T-helper 17 cell (primary cell): ENCODE measurements around the gene LIPM. TPM values are rescaled to one million over a fixed set of nuclear protein-coding genes. Genes with fewer than 3 reads are reported as not detected.
A peak's percentile ranks its signal among the peaks of the same experiment; 100 is the strongest.

Source experiments
- ATAC-seq: fragments of 150-1000 bp; cut with Tn5 transposase; 2 replicates; pipeline ENCODE4 v1.10.0; 2021; ENCODE audit warnings: mild to moderate bottlenecking, moderate library complexity
- DNase-seq, 3 donors: peaks; one replicate each; pipeline versions ENCODE4 v3.0.0 to v3.0.0-alpha.2; 2020 to 2021
- H3K9me3 ChIP-seq: one replicate; pipeline ENCODE4 v1.7.0; 2013; ENCODE audit warnings: low read length, mild to moderate bottlenecking; ENCODE audit not compliant: control insufficient read depth, poor library complexity, severe bottlenecking
- H3K27ac Mint-ChIP-seq: one replicate; pipeline ENCODE4 v1.8.0; 2022; ENCODE audit warnings: mild to moderate bottlenecking, moderate library complexity, mixed read lengths
- H3K27me3 Mint-ChIP-seq: one replicate; pipeline ENCODE4 v1.8.0; 2022; ENCODE audit warnings: mixed read lengths
- H3K36me3 Mint-ChIP-seq: one replicate; pipeline ENCODE4 v1.8.0; 2022; ENCODE audit warnings: low read depth, mixed read lengths
- H3K4me1 Mint-ChIP-seq: one replicate; pipeline ENCODE4 v1.8.0; 2022; ENCODE audit warnings: mild to moderate bottlenecking, mixed read lengths
- H3K4me3 Mint-ChIP-seq: one replicate; pipeline ENCODE4 v1.8.0; 2022; ENCODE audit warnings: mild to moderate bottlenecking, moderate library complexity, mixed read lengths
- total RNA-seq, 4 donors: library from RNA in 2 of 4; stranded (reverse) in 2 of 4; gene quantifications; one replicate each; pipeline ENCODE4 v1.2.3 and lab custom pipeline; 2022 to 2026

Gene LIPM
- total RNA-seq, 2 donors from 2014 or later: not detected

DNA sequence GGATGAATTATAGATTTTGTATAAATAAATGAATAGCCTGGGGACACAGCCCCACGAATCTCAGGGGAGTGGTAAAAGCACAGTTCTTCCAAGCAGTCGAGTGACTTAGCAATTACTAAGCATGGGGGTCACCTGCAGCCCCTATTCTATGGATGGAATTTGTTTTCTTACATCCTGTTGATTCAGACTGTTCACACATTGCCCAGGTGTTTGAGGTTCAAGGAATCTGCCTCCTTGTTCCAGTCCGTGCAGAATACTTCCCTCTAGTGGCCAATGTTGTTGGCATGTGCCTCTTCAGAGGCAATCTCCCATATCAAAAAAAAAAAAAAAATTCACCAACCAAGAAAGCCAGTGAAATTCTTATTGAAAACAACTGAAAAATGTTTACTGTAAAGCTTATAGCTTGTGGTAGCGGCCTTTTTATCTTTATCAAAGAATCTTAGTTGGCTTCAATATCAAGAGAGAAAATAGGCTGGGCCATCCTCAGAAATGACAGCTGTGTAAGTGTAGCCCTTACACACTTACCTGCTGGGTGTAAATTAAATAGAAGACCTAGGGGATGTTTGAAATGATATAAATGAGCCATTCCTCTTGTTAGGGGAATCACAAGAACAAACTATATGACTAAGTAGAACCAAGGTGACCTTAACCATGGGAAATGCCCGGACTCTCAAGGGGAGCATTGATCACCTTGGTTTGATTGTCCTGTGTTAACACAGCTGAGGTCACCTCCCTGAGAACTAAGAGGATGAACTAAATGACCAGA lies 7.8 kb downstream of the LIPM start:
- peak overlapping the region; percentile 21 for H3K27ac Mint-ChIP-seq
- no peaks in the 10 kb centered on the region for H3K27me3 Mint-ChIP-seq
- H3K36me3 Mint-ChIP-seq: no peaks in the 10 kb centered on the region
- peaks cover 16% of the 10 kb centered on the region for H3K4me1 Mint-ChIP-seq
- H3K4me3 Mint-ChIP-seq: no peak overlapping the region
- H3K9me3 ChIP-seq: no peaks in the 10 kb centered on the region
- peak; percentile 86 for ATAC-seq
- no peak for DNase-seq

DNA sequence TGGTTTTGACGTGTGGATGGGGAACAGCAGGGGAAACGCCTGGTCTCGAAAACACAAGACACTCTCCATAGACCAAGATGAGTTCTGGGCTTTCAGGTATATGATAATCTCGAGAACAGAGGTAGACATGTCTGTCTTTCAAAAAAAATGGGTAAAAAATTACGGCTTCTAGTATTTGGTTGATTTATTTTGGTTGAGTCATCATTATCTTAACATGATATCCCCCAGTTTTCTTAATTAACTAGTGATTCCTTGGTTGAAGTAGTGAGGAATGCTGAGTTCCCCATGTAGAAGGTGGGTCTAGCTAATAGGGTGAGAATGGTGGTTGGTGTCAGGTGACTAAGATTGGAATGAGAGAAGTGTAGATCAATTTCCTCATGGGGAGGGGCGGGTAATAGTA lies 10.7 kb downstream of the LIPM start:
- Mint-ChIP-seq H3K27me3 (no peaks in the 10 kb centered on the region), H3K4me3 (no peak overlapping the region), H3K4me1 (peaks cover 18% of the 10 kb centered on the region), H3K27ac (no peak overlapping the region), H3K36me3 (no peaks in the 10 kb centered on the region)
- H3K9me3 ChIP-seq: no peaks in the 10 kb centered on the region
- DNase-seq (no peak), ATAC-seq (no peak)

DNA sequence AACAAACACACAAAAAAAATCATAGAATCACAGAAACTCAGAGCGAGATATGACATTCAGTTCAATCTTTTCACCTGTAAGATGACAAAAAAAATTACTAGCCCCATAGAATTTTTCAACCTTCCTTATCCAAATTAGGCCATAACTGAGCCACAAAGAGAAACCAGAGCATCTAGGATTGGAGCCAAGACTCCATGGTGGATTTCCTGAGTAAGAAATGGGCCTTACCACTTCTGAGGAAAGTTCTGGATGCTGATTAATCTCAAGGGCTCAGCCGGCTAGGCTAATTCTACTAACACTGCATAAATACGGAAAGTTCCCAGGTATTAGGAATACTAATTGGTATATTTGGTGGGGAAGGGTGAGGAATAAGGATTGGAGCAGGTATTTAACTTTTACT lies 16.8 kb downstream of the LIPM start:
- peak overlapping the region; percentile 87 for H3K27ac Mint-ChIP-seq
- peaks cover 31% of the 10 kb centered on the region for H3K4me1 Mint-ChIP-seq
- DNase-seq (no peak), ATAC-seq (no peak)
- no peaks in the 10 kb centered on the region for H3K27me3 Mint-ChIP-seq
- H3K36me3 Mint-ChIP-seq: peaks cover 2% of the 10 kb centered on the region
- no peak overlapping the region for H3K4me3 Mint-ChIP-seq
- no peaks in the 10 kb centered on the region for H3K9me3 ChIP-seq

DNA sequence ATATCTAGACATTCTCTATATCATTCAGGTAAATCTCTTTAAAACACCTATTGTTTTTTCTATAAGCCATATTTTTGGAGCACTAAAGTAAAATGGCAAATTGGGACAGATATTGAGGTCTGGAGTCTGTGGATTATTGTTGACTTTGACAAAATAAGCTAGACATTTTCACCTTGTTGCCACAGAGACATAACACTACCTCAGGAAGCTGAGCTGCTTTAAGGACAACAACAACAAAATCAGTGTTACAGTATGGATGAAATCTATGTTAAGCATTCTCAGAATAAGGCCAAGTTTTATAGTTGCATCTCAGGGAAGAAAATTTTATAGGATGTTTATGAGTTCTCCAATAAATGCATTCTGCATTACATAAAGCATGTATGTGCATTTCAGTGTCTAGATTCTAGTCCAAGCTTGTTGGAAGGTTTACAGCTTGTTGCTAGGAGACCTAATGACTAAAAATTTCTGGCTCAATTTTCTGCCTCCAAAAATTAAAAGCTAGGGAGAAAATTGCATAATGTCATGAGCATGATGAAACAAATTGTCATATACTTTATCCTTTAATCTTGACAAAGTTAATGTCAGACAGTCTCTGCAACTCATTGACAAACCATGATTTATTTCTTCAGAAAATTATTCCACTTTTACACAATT lies 18.3 kb downstream of the LIPM start:
- peaks cover 29% of the 10 kb centered on the region for H3K4me1 Mint-ChIP-seq
- no peaks in the 10 kb centered on the region for H3K27me3 Mint-ChIP-seq
- DNase-seq: no peak
- ATAC-seq: peak; percentile 55
- peak overlapping the region; percentile 87 for H3K27ac Mint-ChIP-seq
- H3K9me3 ChIP-seq: no peaks in the 10 kb centered on the region
- H3K4me3 Mint-ChIP-seq: no peak overlapping the region
- H3K36me3 Mint-ChIP-seq: peaks cover 2% of the 10 kb centered on the region

DNA sequence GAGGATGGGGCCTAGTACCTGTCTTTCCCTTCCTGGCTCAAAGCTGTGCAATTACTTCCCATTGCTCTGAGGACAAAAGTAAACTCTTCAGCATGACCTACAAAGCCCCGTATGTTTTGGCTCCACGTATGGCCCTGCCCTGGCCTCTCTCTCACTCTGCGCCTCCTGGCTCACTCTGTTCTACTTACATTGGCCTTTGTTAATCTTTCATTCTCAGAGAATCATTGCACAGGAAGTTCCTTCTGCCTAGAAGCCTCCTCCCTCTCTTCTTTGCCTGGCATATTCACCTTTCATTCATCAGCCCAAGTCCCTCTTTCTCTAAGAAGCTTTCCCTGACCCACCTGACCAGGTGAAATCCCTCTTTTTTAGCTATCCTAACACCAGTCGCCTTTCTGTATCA lies 23.9 kb downstream of the LIPM start:
- H3K9me3 ChIP-seq: no peaks in the 10 kb centered on the region
- Mint-ChIP-seq H3K36me3 (no peaks in the 10 kb centered on the region), H3K27me3 (no peaks in the 10 kb centered on the region), H3K4me3 (peak overlapping the region; percentile 66), H3K4me1 (peaks cover 39% of the 10 kb centered on the region), H3K27ac (peak overlapping the region; percentile 95)
- no peak for DNase-seq
- ATAC-seq: no peak

DNA sequence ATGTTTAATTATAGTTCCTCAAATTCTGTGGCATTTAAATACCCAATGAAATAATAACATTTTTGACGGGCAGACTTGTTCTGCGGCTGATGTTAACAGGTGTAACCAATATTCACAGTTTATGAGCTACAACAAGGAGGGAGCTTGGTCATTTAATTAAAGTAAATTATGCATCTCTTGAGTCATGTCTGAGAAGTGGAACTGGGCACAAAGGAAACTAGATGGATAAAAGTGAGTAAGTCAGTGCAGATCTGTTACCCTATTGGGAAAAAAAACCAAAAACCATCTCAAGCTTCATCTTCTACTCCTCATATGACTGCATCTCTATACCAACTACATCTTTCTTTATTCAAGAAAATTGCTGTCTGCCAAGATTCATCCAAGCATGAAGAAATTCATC lies 25.1 kb downstream of the LIPM start:
- DNase-seq: no peak
- Mint-ChIP-seq H3K4me3 (no peak overlapping the region), H3K4me1 (peaks cover 42% of the 10 kb centered on the region), H3K27me3 (no peaks in the 10 kb centered on the region), H3K36me3 (no peaks in the 10 kb centered on the region), H3K27ac (peak overlapping the region; percentile 95)
- no peaks in the 10 kb centered on the region for H3K9me3 ChIP-seq
- ATAC-seq: no peak

DNA sequence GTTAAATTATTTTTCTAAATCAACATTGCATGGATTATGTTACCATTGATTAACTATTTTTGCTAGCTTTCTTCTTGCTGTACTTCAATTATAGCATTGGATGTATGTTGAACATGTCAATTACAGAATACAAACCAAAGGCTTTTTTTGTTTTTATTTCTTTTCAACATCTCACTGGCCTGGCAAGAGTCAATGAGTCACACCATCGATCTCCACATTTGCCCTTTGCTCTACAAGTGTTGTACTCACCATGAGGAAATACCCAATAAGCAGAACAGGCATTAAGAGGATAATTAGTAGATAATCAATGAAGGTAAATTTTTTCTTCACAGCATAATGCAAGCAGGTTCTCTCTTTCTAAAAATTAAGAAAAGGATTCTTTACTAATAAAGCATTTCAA lies 25.8 kb downstream of the LIPM start:
- Mint-ChIP-seq H3K4me1 (peaks cover 45% of the 10 kb centered on the region), H3K27me3 (no peaks in the 10 kb centered on the region), H3K4me3 (no peak overlapping the region), H3K27ac (no peak overlapping the region), H3K36me3 (no peaks in the 10 kb centered on the region)
- no peaks in the 10 kb centered on the region for H3K9me3 ChIP-seq
- no peak for DNase-seq
- no peak for ATAC-seq

DNA sequence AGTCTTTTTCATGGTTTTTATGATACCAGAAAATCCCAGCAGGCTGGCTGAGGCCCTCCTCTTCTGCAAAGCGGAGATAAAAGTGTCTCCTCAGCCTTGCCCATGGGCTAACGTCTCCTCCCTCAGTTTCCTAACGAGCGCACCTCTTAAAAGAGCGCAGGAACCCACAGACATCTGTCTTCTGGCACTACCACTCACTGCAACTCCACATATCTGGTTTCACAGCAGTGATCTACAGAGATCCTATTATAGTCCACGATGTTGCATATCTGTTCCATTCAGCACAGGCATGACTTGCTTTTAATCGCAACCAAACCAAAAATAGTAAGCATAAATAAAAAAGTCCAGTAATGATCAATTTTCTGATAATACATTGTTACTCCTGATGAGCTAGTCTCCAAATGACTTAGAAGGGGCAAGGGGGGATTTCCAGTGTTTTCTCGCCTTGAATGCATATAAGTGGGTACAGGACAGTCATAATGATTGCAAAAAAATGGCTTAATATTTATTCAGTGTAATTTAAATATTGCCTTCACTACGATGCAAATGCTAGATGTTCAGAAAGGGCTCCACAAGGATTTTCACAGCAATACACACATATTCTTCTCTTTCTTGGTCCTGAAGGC lies 28.2 kb downstream of the LIPM start:
- Mint-ChIP-seq H3K4me1 (peaks cover 39% of the 10 kb centered on the region), H3K36me3 (no peaks in the 10 kb centered on the region), H3K27ac (peak overlapping the region; percentile 66), H3K4me3 (no peak overlapping the region), H3K27me3 (no peaks in the 10 kb centered on the region)
- H3K9me3 ChIP-seq: no peaks in the 10 kb centered on the region
- ATAC-seq (no peak), DNase-seq (no peak)

DNA sequence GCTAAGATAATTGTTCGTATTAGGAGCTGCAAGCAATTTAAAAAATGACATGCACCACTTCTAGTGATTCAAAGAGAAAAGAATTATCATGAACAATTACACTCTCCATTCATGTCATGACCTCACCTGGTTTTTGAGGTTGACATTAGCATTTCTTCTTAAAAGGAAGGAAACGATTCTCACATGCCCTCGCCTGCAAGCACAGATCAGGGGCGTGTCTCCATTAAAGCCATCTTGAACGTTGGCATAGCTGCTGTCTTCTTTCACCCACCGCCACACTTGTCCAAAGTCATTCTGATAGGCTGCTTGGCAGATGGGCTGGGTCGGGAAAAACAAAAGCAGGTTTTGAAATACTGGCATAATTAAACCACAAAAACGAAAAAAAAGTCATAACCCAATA lies 29.2 kb downstream of the LIPM start:
- H3K27ac Mint-ChIP-seq: peak overlapping the region; percentile 66
- H3K4me3 Mint-ChIP-seq: no peak overlapping the region
- DNase-seq (peak in 1 of 3 donors; percentile 12), ATAC-seq (peak; percentile 78)
- no peaks in the 10 kb centered on the region for H3K36me3 Mint-ChIP-seq
- no peaks in the 10 kb centered on the region for H3K9me3 ChIP-seq
- H3K4me1 Mint-ChIP-seq: peaks cover 31% of the 10 kb centered on the region
- H3K27me3 Mint-ChIP-seq: no peaks in the 10 kb centered on the region

DNA sequence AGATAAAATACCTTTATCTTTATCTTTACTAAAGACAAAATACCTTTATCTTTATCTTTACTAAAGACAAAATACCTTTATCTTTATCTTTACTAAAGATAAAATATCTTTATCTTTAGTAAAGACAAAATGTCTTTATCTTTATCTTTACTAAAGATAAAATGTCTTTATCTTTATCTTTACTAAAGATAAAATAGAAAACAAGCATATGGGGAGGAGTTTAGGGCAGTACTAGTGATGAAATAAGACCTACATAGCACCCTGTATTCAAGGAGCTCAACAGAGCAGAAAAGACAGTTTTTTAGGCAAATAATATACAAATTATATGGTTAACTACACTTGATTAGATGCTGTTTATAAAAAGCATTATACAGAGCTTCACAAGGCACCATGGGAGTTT lies 29.8 kb downstream of the LIPM start:
- H3K27ac Mint-ChIP-seq: peak overlapping the region; percentile 47
- no peak overlapping the region for H3K4me3 Mint-ChIP-seq
- no peaks in the 10 kb centered on the region for H3K27me3 Mint-ChIP-seq
- no peak for DNase-seq
- no peaks in the 10 kb centered on the region for H3K9me3 ChIP-seq
- H3K36me3 Mint-ChIP-seq: no peaks in the 10 kb centered on the region
- no peak for ATAC-seq
- H3K4me1 Mint-ChIP-seq: peaks cover 26% of the 10 kb centered on the region

DNA sequence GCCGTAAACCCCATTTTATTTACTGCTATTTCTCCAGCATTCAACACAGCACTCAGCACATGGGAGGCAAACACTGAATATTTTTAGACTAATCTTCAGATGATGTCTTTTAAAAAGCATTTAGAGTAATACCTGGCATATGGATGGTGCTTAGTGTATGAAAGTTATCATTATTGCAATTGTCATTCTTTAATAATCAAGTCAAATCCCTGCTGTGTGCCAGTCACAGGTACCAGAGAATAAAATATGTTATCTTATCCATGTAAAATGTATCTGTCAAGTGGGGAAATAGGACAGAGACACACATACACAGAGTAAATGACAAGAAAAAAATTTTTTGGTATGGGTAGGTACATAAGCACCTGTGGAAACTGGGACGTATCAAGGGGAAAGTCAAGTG lies 30.6 kb downstream of the LIPM start:
- no peak for ATAC-seq
- H3K27ac Mint-ChIP-seq: peak overlapping the region; percentile 47
- peaks cover 23% of the 10 kb centered on the region for H3K4me1 Mint-ChIP-seq
- no peak for DNase-seq
- no peaks in the 10 kb centered on the region for H3K27me3 Mint-ChIP-seq
- H3K36me3 Mint-ChIP-seq: no peaks in the 10 kb centered on the region
- no peak overlapping the region for H3K4me3 Mint-ChIP-seq
- H3K9me3 ChIP-seq: no peaks in the 10 kb centered on the region

DNA sequence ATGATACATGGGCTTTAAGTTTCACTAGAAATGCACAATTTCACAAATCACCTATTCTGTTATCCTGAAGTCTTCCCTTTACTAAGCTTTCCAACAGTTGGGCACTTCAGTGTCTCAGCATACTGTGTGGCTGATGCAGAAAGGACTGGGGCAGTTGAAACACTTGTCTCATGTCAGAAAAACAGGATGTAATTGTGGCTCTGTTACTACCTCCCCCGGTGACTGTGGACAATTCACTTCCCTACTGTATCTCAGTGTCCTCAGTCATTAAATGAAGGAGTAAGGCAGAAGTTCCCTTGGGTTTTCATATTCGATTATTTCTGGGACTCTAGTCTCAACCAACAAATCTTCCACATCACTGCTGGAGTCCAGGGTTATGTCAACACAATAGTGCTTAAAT lies 31.2 kb downstream of the LIPM start:
- ATAC-seq (no peak), DNase-seq (no peak)
- H3K9me3 ChIP-seq: no peaks in the 10 kb centered on the region
- Mint-ChIP-seq H3K4me1 (peaks cover 19% of the 10 kb centered on the region), H3K4me3 (no peak overlapping the region), H3K27me3 (no peaks in the 10 kb centered on the region), H3K36me3 (no peaks in the 10 kb centered on the region), H3K27ac (peak overlapping the region; percentile 47)

DNA sequence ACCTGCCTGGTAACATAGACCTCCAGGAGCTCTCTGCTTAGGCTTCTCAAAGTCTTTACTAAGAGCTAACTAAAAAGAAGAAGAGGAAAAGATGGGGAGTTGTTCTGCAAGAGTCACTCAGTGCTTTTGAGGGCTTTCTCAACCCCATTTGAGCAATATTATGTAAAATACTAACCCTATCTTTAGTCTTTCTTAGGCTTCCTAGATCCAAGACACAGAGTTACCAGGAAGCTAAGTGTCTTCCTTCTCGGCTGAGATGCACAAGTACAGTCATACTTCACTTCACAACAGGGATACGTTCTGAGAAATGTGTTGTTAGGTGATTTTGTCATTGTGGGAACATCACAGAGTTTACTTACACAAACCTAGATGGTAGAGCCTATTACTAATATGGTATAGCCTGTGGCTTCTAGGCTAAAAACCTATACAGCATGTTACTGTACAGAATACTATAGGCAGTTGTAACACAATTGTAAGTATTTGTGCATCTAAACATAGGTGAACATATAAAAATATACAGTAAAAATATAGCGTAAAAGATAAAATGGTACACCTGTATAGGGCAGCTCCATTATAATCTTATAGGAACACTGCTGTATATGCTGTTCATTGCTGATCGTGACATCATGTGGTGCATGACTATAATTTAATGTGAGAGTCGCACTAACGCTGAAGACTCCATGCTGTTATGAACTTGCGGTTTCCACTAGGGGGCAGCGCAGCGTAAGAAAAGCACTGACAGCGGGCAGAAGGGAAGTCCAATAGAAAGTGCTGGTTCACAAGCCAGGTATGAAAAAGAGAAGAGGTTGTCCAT lies 32.8 kb downstream of the LIPM start:
- ATAC-seq (peak; percentile 92), DNase-seq (peak; percentile 62 to 83 (median 67))
- Mint-ChIP-seq H3K4me3 (no peak overlapping the region), H3K27me3 (no peaks in the 10 kb centered on the region), H3K4me1 (peaks cover 23% of the 10 kb centered on the region), H3K36me3 (no peaks in the 10 kb centered on the region), H3K27ac (no peak overlapping the region)
- H3K9me3 ChIP-seq: no peaks in the 10 kb centered on the region
